Activated naive CD4-positive, alpha-beta T cell treated with anti-CD3 and anti-CD28 coated beads, Interleukin-2, amount 50 U/mL, for 72 hours (primary cell): ENCODE results near the gene VTCN1. TPM values are rescaled to one million over a fixed set of nuclear protein-coding genes. Genes with fewer than 3 reads are reported as not detected.

Experiments
- ATAC-seq, 2 donors: fragments of 150-1000 bp; cut with Tn5 transposase; 2 replicates each; pipeline ENCODE4 v1.10.0; 2021; ENCODE audit warnings: mild to moderate bottlenecking in 2 of 2, moderate library complexity in 2 of 2
- DNase-seq, 2 donors: peaks; one replicate each; pipeline ENCODE4 v3.0.0; 2021 to 2022; ENCODE audit warnings: low spot score in 2 of 2
- H3K27ac Mint-ChIP-seq, 2 donors: one replicate each; pipeline ENCODE4 v1.8.0; 2022; ENCODE audit warnings: mild to moderate bottlenecking in 2 of 2, mixed read lengths in 2 of 2
- H3K36me3 Mint-ChIP-seq, 2 donors: one replicate each; pipeline ENCODE4 v1.8.0; 2022; ENCODE audit warnings: mixed read lengths in 2 of 2
- H3K9me3 Mint-ChIP-seq, 2 donors: one replicate each; pipeline ENCODE4 v1.8.0; 2022; ENCODE audit warnings: mixed read lengths in 2 of 2
- total RNA-seq, 2 donors: library from RNA; stranded (reverse); gene quantifications; one replicate each; pipeline ENCODE4 v1.2.3, GENCODE V29; 2022

The VTCN1 gene
- total RNA-seq, 2 donors from 2014 or later: not detected

DNA sequence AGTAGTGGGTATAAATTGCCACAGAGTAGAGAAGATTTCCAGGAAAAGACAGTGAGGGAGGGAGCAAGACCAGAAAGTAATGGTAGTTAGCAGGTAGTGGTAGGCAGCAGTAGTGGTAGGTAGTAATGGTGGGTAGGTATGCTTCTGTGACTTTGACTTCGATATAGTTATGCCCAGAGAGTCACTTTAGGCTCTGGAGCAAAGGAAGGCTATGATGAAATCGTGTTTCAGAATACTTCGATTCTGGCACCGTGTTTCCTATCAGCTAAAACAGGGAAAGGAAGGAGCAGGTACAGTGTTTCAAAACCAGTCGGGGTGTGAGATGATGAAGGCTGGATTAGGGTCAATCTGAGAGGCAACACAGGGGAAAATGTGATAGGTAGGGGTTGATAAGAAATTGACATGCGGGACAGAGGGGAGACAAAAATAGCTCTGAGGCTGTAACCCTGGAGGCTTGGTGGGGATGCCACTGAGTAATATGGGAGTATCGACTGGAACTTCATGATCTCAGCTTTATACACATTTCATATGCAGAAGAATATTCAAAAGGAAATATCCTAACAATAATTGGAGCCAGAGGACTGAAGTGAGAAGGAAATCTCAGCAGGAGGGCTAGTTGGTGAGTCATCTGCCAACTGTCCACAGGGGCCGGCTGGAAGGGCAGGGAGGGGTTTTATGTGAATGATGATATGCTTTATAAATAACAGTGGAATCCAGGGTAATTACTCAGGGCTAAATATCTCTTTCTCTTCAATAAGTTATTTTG lies 64.0 kb downstream of the VTCN1 start:
- no peak overlapping the region for H3K27ac Mint-ChIP-seq
- peaks cover 0 to 5% of the 10 kb centered on the region in 2 donors for H3K9me3 Mint-ChIP-seq
- no peak for ATAC-seq

DNA sequence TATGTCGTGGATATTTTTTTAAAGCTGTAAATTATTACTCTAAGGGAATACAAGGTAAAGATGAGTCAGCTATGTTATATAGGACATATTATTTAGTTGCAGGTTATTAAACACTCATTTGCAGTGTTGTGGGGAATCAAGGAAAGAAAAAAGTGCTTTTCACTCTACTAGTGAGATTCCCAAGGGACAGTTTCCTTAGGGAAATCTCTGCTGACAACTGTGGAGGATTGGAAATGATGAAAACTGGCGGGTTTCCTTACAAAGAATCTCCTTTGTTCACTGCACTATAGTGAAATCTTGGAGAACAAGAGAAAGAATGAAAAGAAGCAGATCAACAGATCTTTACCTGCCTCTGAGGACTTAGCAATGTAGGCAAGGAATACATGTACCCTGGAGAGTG lies 64.7 kb downstream of the VTCN1 start:
- ATAC-seq: no peak
- H3K9me3 Mint-ChIP-seq: peaks cover 0 to 5% of the 10 kb centered on the region in 2 donors

More for the DNA sequence above, 64.0 kb downstream of the VTCN1 start:
- no peak for DNase-seq
- H3K36me3 Mint-ChIP-seq: no peaks in the 10 kb centered on the region

DNA sequence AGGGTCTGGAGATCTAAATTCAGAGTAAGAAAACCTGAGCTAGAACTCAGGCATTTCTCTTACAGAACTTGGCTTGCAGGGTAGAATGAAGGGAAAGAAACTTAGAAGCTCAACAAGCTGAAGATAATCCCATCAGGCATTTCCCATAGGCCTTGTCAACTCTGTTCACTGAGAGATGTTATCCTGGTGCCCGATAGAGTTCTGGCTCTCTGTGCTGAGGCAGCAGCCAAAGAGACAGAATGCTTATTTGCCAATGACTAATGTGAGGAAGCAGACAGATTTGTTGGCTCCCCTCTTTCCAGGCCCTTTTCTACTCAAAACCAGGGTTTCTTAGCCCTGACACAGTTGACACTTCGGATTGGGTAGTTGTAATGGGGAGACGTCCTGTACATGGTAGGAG lies 66.9 kb downstream of the VTCN1 start:
- Mint-ChIP-seq H3K36me3 (no peaks in the 10 kb centered on the region), H3K27ac (no peak overlapping the region), H3K9me3 (no peaks in the 10 kb centered on the region)
- DNase-seq (no peak), ATAC-seq (no peak)

More for the DNA sequence above, 64.7 kb downstream of the VTCN1 start:
- DNase-seq: no peak
- no peaks in the 10 kb centered on the region for H3K36me3 Mint-ChIP-seq
- H3K27ac Mint-ChIP-seq: no peak overlapping the region

DNA sequence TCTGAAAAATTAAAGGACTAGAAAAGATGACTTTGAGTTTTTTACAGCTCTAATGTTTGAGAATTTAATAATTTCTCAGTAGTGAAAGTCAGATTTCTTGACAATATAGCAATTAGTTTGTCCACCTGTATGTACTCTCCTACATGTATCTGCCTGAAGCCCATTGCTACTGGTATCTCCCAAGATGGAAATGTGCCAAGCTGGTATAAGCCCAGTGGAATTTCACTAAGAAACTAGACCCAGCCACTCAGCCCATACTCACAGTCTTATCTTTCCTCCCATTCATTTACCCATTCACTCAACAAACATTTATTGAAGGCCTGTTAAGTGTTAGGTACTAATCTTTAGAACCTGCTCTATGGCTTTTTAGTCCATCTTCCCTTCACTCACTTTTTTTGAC lies 67.6 kb downstream of the VTCN1 start:
- Mint-ChIP-seq H3K36me3 (no peaks in the 10 kb centered on the region), H3K9me3 (no peaks in the 10 kb centered on the region), H3K27ac (no peak overlapping the region)
- ATAC-seq (no peak), DNase-seq (no peak)

DNA sequence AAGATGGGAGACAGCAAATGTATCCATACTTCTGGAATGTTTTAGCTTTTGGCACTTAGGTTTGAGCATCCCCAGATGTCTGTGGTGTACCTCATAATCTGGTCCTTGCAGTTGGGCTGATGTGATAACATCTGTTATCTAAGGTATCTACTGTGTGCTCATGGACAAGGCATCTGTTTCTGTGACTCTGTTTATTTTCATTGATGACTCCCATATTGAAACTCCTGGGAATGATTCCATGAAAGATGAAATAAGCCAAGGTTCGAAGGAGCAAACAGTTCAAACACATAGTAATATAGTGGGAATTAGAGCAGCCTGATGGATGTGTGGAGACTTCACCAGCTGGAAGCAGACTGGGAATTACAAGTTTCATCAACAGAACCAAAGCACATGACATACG lies 68.5 kb downstream of the VTCN1 start:
- no peak overlapping the region for H3K27ac Mint-ChIP-seq
- DNase-seq (no peak), ATAC-seq (no peak)
- no peaks in the 10 kb centered on the region for H3K9me3 Mint-ChIP-seq
- H3K36me3 Mint-ChIP-seq: no peaks in the 10 kb centered on the region

DNA sequence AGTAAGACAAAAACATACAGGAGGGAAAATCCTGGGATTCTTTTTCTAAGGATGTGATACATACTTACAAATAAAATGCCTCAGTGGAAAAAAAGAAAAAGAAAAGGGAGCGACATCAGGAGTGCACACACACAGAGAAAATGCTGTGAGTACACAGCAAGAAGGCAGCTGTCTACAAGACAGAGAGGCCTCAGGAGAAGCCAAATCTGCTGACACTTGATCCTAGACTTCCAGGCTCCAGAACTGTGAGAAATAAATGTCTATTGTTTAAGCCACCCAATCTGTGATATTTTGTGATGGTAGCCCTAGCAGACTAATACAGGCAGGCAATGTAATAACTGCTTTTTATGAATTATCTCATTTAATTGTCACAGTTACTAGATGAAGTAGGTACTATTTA lies 72.2 kb downstream of the VTCN1 start:
- no peak overlapping the region for H3K27ac Mint-ChIP-seq
- no peaks in the 10 kb centered on the region for H3K36me3 Mint-ChIP-seq
- DNase-seq: no peak
- no peak for ATAC-seq
- H3K9me3 Mint-ChIP-seq: no peaks in the 10 kb centered on the region

DNA sequence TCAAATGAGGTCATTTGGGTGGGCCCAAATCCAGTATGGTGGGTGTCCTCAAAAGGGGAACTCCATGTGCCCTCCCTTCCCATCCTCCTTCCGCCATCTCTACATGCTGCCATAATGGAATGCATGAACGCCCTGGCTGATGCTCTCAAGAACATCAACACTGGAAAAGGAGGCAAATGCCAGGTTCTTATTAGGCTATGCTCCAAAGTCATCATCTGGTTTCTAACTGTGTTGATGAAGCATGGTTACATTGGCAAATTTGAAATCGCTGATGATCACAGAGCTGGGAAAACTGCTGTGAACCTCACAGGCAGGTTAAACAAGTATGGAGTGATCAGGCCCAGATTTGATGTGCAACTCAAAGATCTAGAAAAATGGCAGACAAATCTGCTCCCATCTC lies 72.6 kb downstream of the VTCN1 start:
- DNase-seq (no peak), ATAC-seq (no peak)
- no peaks in the 10 kb centered on the region for H3K9me3 Mint-ChIP-seq
- no peaks in the 10 kb centered on the region for H3K36me3 Mint-ChIP-seq
- H3K27ac Mint-ChIP-seq: no peak overlapping the region

DNA sequence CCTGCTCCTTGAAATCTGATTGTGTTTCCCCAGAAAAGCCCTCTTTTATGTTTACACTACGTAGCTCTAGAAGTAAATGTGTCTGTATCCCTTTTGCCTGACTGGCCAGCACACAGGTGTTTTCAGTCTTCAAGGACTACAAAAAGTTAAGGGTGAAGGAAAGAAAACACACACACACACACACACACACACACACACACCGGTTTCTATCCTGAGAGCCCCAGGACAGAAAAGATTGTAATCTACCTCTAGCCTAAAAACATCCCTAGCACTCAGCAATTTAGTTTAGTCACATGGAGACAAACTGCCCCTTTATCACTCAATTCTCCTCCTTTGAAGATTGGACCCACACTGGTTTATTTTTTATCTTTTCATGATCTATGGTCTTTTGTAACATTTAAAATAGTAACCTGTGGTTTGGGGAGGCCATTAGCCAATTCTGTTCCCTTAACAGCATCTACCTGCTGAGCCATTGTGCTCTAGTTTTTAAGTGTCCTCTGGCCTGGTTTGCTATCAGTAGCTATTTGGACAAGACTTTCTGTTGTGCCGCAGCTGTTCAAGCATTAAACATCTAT lies 73.4 kb downstream of the VTCN1 start:
- no peak overlapping the region for H3K27ac Mint-ChIP-seq
- H3K36me3 Mint-ChIP-seq: no peaks in the 10 kb centered on the region
- no peak for ATAC-seq
- DNase-seq: no peak
- H3K9me3 Mint-ChIP-seq: no peaks in the 10 kb centered on the region

DNA sequence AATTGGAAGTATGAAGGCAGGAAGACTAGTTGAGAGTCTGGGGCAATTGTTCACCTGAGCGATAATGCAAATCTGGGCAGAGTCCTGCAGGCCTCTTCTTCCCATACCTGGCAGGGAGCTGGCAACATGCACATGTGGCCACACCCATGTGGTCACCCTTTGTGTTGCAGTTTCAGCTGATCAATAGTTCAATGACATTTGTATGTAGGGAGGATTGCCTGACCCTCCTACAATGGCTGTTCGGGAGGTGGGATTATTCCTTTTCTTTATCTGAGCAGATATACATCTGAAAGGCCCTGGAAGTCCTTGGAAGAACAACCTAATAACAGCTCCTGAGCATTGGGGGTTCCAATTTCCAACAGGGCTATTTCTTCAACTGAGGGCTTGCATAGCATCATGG lies 74.0 kb downstream of the VTCN1 start:
- Mint-ChIP-seq H3K27ac (no peak overlapping the region), H3K9me3 (no peaks in the 10 kb centered on the region), H3K36me3 (no peaks in the 10 kb centered on the region)
- DNase-seq: no peak
- no peak for ATAC-seq

DNA sequence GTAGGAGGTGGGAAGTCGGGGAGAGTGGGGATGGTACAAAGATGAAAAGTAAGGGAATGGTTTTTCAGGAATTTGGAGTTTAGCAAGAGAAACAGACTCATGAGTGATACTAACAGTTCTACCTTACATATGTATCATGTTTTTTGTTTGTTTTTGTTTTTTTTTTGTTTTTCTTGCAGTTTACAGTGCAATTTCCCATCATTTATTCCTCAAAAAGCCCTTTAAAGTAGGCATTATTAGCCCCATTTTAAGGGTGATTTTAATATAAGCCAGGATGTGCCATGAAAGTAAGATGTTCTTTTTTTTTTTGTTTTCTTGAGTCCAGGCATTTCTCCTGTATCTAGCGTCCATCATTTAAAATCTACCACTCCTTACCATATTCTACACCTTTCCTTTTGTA lies 75.4 kb downstream of the VTCN1 start:
- DNase-seq: no peak
- ATAC-seq: no peak
- H3K9me3 Mint-ChIP-seq: no peaks in the 10 kb centered on the region
- H3K27ac Mint-ChIP-seq: no peak overlapping the region
- H3K36me3 Mint-ChIP-seq: no peaks in the 10 kb centered on the region

DNA sequence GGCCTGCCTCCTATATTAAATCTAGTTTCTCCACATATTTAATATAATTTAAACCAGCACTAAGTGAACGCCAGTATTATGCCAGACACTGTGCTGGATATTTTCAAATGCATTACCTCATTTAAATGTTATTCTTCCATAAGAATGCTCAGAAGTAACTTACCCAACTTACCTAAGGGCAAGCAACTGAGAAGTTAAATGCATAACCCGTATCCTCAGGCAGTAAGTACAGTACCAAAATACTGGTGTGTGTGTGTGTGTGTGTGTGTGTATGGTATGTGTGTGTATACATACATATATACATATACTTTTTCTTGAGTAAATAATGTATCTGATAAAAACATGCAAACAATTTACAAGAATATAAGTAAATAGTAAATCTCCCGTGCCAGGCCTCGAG lies 80.2 kb downstream of the VTCN1 start:
- no peaks in the 10 kb centered on the region for H3K9me3 Mint-ChIP-seq
- no peak overlapping the region for H3K27ac Mint-ChIP-seq
- no peak for DNase-seq
- no peaks in the 10 kb centered on the region for H3K36me3 Mint-ChIP-seq
- ATAC-seq: no peak

DNA sequence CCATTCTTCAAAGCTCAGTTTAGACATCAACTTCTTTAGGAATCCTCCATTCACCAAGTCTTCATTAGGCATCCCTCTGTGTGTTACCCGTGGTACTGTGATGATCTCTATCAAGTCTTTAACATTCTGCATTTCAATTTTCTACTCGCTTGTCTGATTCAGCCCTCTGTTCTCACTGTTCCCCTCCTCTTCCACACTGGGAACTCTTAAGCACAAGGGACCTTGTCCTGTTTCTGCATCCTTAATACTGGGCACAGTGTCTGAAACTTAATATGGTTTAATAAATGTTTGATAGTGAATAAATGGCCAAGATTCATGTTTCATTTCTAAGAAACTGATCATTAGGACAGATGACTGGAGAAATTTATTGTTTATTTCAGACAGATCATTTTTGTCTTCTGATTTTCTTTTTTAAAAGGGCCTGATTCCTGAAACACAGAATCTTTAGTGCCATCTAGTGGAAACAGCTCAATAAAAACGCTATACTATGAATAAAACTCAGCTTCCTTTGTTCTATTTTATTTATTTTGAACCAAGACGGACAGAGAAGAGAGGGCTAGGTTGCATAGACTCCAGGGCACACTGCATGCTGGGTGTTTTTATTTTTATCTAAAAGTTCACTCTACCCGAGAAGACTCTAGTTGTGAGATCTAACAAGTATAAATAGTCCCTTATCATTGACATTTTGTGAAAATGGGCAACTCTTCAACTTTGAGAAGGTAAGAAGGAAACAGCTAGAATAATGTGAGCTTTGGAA lies 82.2 kb downstream of the VTCN1 start:
- ATAC-seq (peak in 1 of 2 donors; percentile 33), DNase-seq (no peak)
- H3K27ac Mint-ChIP-seq: no peak overlapping the region
- H3K36me3 Mint-ChIP-seq: no peaks in the 10 kb centered on the region
- no peaks in the 10 kb centered on the region for H3K9me3 Mint-ChIP-seq

DNA sequence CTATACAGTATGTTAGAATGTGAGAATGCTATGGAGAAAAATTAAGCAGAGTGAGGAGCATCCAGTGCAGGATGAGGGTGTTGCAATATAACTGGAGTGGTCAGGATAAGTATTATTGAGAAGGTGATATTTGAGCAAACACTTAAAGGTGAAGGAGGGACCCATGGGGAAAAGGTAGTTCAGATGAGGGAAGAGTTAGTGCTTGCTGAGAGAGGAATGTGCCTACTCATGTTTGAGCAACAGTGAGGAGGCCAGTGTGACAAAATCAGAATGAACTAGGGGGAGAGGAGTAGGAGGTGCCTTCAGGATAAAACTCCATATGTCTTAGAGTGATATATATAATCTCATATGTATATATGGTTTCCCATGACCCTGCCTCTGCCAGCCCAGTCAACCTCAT lies 82.9 kb downstream of the VTCN1 start:
- DNase-seq: no peak
- ATAC-seq: no peak
- no peak overlapping the region for H3K27ac Mint-ChIP-seq

DNA sequence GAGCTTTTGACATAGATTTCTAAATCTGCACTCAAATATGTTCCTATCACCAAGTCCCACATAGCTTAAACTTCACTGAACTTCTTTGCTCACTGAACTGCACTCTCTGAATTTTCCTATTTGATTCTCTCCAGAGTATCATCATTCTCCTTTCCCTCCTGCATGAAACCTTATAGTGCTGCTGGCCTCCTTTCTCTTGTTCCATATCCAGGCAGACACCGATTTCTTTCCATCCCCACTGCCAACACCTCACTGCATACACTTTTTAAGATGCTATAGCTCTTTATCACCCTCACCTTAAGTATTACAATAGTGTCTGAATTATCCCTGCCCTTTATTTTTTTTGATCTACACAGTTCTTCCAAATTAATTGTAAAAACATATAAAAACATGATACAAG lies 86.1 kb downstream of the VTCN1 start:
- no peak for DNase-seq
- Mint-ChIP-seq H3K27ac (no peak overlapping the region), H3K36me3 (no peaks in the 10 kb centered on the region), H3K9me3 (no peaks in the 10 kb centered on the region)
- no peak for ATAC-seq

More for the DNA sequence above, 82.9 kb downstream of the VTCN1 start:
- H3K36me3 Mint-ChIP-seq: no peaks in the 10 kb centered on the region
- no peaks in the 10 kb centered on the region for H3K9me3 Mint-ChIP-seq

DNA sequence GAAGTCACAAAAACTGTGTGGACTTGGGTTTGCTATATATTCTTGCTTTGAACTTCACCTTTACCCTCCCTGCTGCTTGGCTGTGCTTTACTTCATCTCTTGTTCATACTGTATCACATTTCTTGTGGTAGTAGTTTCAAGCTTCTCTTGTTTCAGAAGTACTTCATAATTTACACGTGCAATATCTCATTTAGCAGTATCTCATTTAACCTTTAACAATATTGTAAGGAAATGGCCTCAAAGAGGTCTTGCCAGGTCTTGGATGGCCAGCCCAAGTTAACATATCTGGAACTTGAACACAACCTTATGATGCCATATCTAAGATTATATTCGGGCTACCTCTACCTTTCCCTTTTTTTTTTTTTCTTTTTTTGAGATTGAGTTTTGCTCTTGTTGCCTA lies 87.5 kb downstream of the VTCN1 start:
- Mint-ChIP-seq H3K36me3 (no peaks in the 10 kb centered on the region), H3K9me3 (no peaks in the 10 kb centered on the region), H3K27ac (no peak overlapping the region)
- ATAC-seq (no peak), DNase-seq (no peak)

DNA sequence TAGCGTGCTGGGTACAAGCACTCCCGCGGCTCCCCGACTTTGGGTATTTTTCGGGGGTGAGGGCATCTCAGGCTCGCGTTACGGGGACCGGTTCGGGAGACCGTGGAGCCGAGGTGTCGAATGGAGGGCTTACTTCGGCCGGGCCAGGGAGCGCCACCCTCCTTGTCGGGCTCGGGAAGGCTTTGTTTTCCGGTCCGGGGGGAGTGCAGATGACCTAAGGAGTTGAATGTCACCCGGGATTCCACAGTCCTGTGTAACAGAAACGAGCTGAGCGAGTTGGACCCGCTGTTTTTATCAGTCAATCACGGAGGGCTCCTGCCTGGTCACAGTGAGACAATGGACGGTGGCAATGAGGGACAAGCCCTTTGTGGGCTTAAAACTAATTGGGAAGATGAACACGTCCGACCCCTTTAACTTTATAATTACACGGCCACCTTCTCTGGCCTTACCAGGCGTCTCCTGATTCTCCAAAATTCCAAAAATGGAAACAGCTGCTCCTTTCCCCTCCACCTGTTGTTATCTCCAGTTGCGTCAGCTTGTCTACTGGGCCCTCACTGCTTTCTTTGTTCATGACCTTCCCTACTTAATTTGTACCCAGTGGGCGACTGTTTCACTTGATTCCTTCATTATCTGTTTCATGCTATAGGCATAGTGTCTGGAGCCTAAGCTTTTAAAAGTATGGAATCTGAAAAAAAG lies 88.2 kb downstream of the VTCN1 start:
- ATAC-seq (no peak), DNase-seq (no peak)
- no peaks in the 10 kb centered on the region for H3K36me3 Mint-ChIP-seq
- H3K9me3 Mint-ChIP-seq: no peaks in the 10 kb centered on the region
- no peak overlapping the region for H3K27ac Mint-ChIP-seq
